Cardiac fibroblast (primary cell): Measurements from ENCODE around the gene DAZAP1.
"Not testable (repeated sequence)": the region's sequence is repeated elsewhere in the genome, so short reads cannot be mapped to it uniquely, and the experiment has no call there.

ENCODE experiments used
- DNase-seq, 2 donors: peaks; one replicate each; pipeline versions ENCODE4 v3.0.0 to v3.0.0-alpha.2; 2010; ENCODE audit warnings: low read depth in 2 of 2
- H3K4me3 ChIP-seq, 2 donors: replicated peaks in 1 of 2; 1 replicate in 1 of 2; 2 replicates in 1 of 2; pipeline ENCODE4 v1.5.1; 2011; ENCODE audit warnings: low read depth in 2 of 2, low read length in 2 of 2, mild to moderate bottlenecking in 2 of 2, moderate library complexity in 1 of 2
- TF ChIP-seq, protein P1 (sequence below): IDR thresholded peaks from one replicate; pipeline ENCODE4 v1.5.1; 2011; ENCODE audit warnings: low read depth, mild to moderate bottlenecking, low read length, inconsistent platforms

DAZAP1 gene

DNA sequence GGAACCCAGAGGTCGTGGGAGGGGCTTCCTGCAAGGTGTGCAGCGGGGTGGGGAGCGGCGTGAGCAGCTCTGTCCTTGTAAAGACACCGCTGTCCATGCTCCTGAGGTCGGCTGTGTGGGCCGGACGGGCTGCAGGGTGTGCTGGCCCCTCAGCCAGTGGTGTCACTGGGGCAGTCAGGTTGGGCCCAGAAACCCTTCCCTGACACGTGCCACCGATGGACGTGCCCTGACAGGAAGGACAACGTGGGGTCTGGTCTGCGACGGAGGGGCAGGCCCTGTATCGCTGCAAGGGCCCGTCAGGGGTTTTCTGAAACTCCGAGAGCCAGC lies 26.6 kb downstream of the DAZAP1 start:
- no peak overlapping the region for H3K4me3 ChIP-seq
- no peak for DNase-seq
- TF ChIP-seq, protein P1, sequence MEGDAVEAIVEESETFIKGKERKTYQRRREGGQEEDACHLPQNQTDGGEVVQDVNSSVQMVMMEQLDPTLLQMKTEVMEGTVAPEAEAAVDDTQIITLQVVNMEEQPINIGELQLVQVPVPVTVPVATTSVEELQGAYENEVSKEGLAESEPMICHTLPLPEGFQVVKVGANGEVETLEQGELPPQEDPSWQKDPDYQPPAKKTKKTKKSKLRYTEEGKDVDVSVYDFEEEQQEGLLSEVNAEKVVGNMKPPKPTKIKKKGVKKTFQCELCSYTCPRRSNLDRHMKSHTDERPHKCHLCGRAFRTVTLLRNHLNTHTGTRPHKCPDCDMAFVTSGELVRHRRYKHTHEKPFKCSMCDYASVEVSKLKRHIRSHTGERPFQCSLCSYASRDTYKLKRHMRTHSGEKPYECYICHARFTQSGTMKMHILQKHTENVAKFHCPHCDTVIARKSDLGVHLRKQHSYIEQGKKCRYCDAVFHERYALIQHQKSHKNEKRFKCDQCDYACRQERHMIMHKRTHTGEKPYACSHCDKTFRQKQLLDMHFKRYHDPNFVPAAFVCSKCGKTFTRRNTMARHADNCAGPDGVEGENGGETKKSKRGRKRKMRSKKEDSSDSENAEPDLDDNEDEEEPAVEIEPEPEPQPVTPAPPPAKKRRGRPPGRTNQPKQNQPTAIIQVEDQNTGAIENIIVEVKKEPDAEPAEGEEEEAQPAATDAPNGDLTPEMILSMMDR, result no peak

DNA sequence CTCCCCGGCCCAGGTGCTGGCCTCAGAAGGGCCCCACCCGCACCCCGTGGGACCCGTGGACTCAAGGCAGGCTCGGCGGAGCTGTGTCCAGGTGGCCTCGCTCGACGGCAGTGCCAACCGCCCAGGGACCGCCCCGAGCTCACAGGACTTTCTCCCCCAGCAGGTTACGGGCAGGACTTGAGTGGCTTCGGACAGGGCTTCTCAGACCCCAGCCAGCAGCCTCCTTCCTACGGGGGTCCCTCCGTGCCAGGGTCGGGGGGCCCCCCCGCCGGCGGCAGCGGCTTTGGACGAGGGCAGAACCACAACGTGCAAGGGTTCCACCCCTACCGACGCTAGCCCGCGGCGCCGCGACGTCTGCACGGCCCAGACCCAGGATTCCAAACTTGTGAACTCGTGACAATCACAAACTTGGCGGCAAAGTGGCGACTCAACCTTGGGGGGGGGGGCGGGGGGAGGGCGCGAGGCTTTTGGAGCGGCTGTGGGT lies 27.2 kb downstream of the DAZAP1 start:
- TF ChIP-seq, protein P1, result no peak
- no peak for DNase-seq
- H3K4me3 ChIP-seq, result no peak overlapping the region

DNA sequence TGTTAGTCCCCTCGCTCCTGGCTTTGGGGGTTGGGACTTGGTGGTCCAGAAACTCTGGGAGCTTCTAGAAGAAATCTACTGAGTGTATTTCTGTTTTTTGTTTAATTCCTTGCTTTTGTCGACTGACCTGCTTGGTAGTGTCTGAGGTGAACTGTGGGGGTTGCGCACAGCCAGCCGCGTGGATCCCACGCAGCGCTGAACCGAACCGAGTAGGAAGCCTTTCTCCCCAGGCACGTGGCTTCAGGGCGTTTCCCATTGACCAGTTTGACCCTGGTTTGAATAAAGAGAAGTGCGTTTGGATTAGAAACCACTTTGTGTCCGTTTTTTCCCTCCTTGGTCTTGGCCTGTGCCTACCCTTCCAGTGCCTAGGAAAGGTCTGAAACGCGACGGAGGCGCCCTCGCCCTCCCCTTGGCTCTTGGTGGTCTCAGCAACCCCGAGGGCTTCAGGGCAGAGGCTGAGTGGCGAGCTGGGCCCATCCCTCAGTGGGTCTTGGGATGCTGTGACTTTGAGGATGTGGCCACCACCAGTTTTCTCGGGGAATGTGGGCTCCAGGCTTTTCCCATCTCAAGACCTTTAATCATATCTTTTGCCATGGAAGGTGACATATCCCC lies 28.1 kb downstream of the DAZAP1 start:
- TF ChIP-seq, protein P1, result no peak
- DNase-seq, result no peak
- H3K4me3 ChIP-seq, result no peak overlapping the region

DNA sequence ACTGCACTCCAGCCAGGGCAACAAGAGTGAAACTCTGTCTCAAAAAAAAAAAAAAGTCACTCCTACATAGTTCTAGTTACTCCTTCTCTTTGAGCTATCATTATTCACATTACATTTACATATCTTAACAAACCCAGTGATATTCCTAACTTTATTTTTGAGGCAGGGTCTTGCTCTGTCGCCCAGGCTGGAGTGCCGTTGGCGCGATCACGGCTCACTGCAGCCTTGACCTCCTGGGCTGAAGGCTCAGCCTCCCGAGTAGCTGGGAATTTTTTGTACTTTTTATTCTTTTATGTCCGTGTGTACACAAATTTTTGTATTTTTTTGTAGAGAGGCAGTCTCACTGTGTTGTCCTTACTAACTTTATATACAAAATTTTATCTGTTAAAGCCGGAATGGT lies 30.2 kb downstream of the DAZAP1 start:
- DNase-seq, result no peak
- TF ChIP-seq, protein P1, result no peak
- no peak overlapping the region for H3K4me3 ChIP-seq

DNA sequence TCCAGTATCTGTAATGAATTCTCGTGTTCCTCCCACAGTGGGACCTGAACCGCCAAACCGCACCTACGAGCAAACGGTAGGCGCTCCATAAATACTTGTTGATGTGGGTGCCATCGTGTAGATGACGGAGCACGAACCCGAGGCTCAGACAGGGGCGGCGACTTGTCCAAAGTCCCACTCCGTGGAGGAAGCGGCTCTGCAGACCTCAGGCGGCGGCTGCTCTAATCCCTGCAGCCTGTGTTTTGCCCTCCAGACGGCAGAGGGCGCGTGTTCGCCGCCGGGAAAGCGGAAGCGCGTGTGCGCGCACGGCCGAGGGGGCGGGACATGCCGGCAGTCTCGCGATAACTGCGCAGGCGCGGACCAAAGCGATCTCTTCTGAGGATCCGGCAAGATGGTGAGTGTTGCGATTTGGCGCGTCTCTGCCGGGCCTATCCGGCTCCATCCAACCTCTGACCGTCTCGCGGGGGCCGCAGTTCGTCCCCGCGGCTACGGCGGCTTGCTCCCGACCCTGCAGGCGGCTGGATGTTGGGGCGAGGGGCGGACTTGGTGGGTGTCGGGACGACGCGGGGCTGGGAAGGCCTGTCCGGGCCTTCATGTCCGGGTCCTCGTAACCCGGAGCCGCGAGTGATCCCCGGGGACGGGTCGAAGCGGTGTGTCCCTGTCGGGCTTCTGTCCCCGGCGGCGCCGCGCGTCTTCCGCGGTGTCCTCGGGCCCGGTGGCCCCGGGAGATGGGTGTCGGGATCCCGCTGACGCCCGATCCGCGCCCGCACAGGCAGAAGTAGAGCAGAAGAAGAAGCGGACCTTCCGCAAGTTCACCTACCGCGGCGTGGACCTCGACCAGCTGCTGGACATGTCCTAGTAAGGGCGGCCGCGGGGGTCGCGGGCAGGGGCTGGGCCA lies 30.9 kb downstream of the DAZAP1 start, which contains the start of gene RPS15:
TSS of gene RPS15 (plus strand) at position 362 of the 898 bp plus-strand sequence. CDS start at position 392, 30 bp downstream.
- H3K4me3 ChIP-seq, result peak within 1 kb of the TSS; percentile 76 to 90
- DNase-seq, result peak; percentile 96 to 98
- TF ChIP-seq, protein P1, result peak; percentile 97

DNA sequence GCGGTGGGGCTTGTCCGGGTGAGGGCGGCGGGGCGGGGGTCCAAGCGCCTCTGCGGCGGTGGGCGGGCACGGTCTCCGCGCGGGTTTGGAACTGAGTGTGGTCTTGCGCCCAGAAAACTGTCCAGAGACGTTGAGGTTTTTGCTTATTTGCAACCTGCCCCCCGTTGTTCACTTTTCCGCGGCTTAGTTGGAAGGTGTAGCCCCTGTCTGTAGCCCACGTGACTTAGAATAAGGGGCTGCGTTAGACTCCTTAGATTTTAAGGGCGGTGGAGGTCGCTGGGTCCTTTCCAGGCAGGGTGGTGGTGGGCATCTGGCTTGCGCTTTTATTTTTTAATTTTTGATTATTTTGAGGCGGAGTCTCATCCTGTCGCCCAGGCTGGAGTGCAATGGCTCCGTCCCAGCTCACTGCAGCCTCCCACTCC lies 31.6 kb downstream of the DAZAP1 start:
- H3K4me3 ChIP-seq, result peak overlapping the region; percentile 76 to 90
- TF ChIP-seq, protein P1, result no peak

DNA sequence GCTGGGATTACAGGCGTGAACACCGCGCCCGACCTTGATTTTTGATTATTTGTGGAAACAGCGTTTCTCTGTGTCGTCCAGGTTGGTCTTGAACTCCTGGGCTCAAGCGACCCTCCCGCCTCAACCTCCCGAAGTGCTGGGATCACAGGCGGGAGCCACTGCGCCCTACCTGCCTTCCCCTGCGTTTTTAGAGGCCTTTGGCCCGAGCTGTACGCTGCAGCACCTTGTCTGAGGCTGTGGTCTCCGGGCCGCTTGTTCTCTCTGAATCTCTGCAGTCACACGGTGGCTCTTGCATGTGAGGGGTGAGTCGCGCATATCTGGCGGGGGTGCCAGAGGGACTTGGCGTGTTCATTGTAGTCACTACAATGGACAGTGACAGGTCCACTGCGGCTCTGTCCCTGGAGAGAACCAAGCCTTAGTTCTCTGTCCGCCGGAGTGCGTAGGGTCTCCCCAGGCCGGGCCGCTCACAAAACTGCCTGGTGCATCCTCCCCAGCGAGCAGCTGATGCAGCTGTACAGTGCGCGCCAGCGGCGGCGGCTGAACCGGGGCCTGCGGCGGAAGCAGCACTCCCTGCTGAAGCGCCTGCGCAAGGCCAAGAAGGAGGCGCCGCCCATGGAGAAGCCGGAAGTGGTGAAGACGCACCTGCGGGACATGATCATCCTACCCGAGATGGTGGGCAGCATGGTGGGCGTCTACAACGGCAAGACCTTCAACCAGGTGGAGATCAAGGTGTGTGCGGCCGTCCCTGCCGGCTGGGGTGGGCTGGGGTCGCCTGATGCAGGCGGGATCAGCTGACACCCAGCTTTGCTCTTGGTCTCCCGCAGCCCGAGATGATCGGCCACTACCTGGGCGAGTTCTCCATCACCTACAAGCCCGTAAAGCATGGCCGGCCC lies 32.4 kb downstream of the DAZAP1 start:
- peak overlapping the region; percentile 76 to 90 for H3K4me3 ChIP-seq
- not testable (repeated sequence) for DNase-seq

More for the DNA sequence above, 31.6 kb downstream of the DAZAP1 start:
- DNase-seq, result no peak
